IMR-90 (cell line): ENCODE results near the gene LDHA. TPM values are rescaled to one million over a fixed set of nuclear protein-coding genes. Genes with fewer than 3 reads are reported as not detected.

Experiments used
- ATAC-seq: fragments of 200-7000 bp; cut with Tn5 transposase; 2 replicates; pipeline ENCODE4 v1.9.1; 2020; ENCODE audit warnings: low read depth, mild to moderate bottlenecking, moderate library complexity
- BruUV-seq: library from RNA; stranded (reverse); fragments of 400-500 nt; replicated peaks from 2 replicates; lab custom pipeline; 2021; lab: Mats Ljungman, UMichigan
- CTCF ChIA-PET: fragments of 300-600 bp; formaldehyde crosslinking; extraction: SDS; loops from one replicate; lab custom pipeline; 2021; ENCODE audit warnings: antibody characterized with exemption; lab: Yijun Ruan, JAX
- POLR2A ChIA-PET: fragments of 300-600 bp; sonication (Branson Sonifier 250); formaldehyde crosslinking; loops from one replicate; lab custom pipeline; 2022; ENCODE audit warnings: antibody characterized with exemption; ENCODE audit not compliant: unreplicated experiment; lab: Charles Lee
- DNase-seq: peaks from one replicate; pipeline ENCODE4 v3.0.0; 2013
- H2AFZ ChIP-seq: replicated peaks from 2 replicates; pipeline ENCODE3; 2013; ENCODE audit warnings: low read length, mild to moderate bottlenecking; ENCODE audit not compliant: poor library complexity
- H2AK5ac ChIP-seq: 2 replicates; pipeline ENCODE4 v1.6.1; 2013; ENCODE audit warnings: low read depth, low read length, inconsistent platforms
- H2AK9ac ChIP-seq: replicated peaks from 2 replicates; pipeline ENCODE3; 2013; ENCODE audit warnings: mild to moderate bottlenecking, low read depth, low read length, moderate library complexity; ENCODE audit not compliant: poor library complexity
- H2BK120ac ChIP-seq: 2 replicates; pipeline ENCODE4 v1.6.1; 2013; ENCODE audit warnings: low read depth, low read length, inconsistent platforms
- H2BK15ac ChIP-seq: 3 replicates; pipeline ENCODE4 v1.6.1; 2013; ENCODE audit warnings: low read depth, low read length, inconsistent platforms
- H2BK20ac ChIP-seq: 2 replicates; pipeline ENCODE4 v1.6.1; 2013; ENCODE audit warnings: low read depth, mild to moderate bottlenecking, inconsistent platforms, low read length, moderate library complexity
- H2BK5ac ChIP-seq: 2 replicates; pipeline ENCODE4 v1.6.1; 2013; ENCODE audit warnings: mild to moderate bottlenecking, low read depth, low read length, inconsistent platforms; ENCODE audit not compliant: poor library complexity, severe bottlenecking
- H3K14ac ChIP-seq: replicated peaks from 2 replicates; pipeline ENCODE4 v1.6.1; 2013; ENCODE audit warnings: low read depth, low read length, inconsistent platforms
- H3K18ac ChIP-seq: 2 replicates; pipeline ENCODE4 v1.6.1; 2013; ENCODE audit warnings: low read depth, low read length, control low read depth
- H3K23ac ChIP-seq: 2 replicates; pipeline ENCODE4 v1.6.1; 2013; ENCODE audit warnings: low read depth, low read length, inconsistent platforms
- H3K27ac ChIP-seq: 2 replicates; pipeline ENCODE4 v1.5.1; 2013; ENCODE audit warnings: mild to moderate bottlenecking, control low read depth, low read length; ENCODE audit not compliant: insufficient read depth
- H3K27me3 ChIP-seq: 2 replicates; pipeline ENCODE4 v1.6.1; 2013; ENCODE audit warnings: low read length; ENCODE audit not compliant: control insufficient read depth, insufficient read depth
- H3K36me3 ChIP-seq: 2 replicates; pipeline ENCODE4 v1.6.1; 2013; ENCODE audit warnings: low read length, mixed read lengths; ENCODE audit not compliant: control insufficient read depth, insufficient read depth
- H3K4ac ChIP-seq: 2 replicates; pipeline ENCODE4 v1.6.1; 2013; ENCODE audit warnings: low read depth, low read length, inconsistent platforms
- H3K4me1 ChIP-seq: 2 replicates; pipeline ENCODE4 v1.6.1; 2013; ENCODE audit warnings: low read length, mixed read lengths; ENCODE audit not compliant: control insufficient read depth, insufficient read depth
- H3K4me2 ChIP-seq: 2 replicates; pipeline ENCODE4 v1.6.1; 2013; ENCODE audit warnings: low read depth, mild to moderate bottlenecking, control low read depth, low read length, moderate library complexity
- H3K4me3 ChIP-seq: 2 replicates; pipeline ENCODE4 v1.5.1; 2013; ENCODE audit warnings: low read depth, mild to moderate bottlenecking, control low read depth, low read length, moderate library complexity; ENCODE audit not compliant: insufficient read depth
- H3K56ac ChIP-seq: 2 replicates; pipeline ENCODE4 v1.6.1; 2013; ENCODE audit warnings: low read length, inconsistent platforms; ENCODE audit not compliant: insufficient read depth; ENCODE audit errors: extremely low read depth
- H3K79me1 ChIP-seq, 2 experiments: 2 replicates each; pipeline ENCODE4 v1.6.1; 2013; ENCODE audit warnings: low read length in 2 of 2, inconsistent platforms in 1 of 2, low read depth in 1 of 2
- H3K9ac ChIP-seq: 2 replicates; pipeline ENCODE4 v1.6.1; 2013; ENCODE audit warnings: low read depth, low read length, control low read depth
- H3K9me1 ChIP-seq: 2 replicates; pipeline ENCODE4 v1.6.1; 2013; ENCODE audit warnings: low read length, inconsistent platforms; ENCODE audit not compliant: insufficient read depth
- H3K9me3 ChIP-seq: 2 replicates; pipeline ENCODE4 v1.6.1; 2013; ENCODE audit warnings: low read length; ENCODE audit not compliant: control insufficient read depth, insufficient read depth
- H4K20me1 ChIP-seq: 2 replicates; pipeline ENCODE4 v1.6.1; 2013; ENCODE audit warnings: low read length, inconsistent platforms; ENCODE audit not compliant: insufficient read depth
- H4K5ac ChIP-seq: 2 replicates; pipeline ENCODE4 v1.6.1; 2013; ENCODE audit warnings: mild to moderate bottlenecking, low read depth, low read length, control low read depth
- H4K8ac ChIP-seq, 2 experiments: 2 replicates each; pipeline ENCODE4 v1.6.1; 2013; ENCODE audit warnings: low read depth in 2 of 2, low read length in 2 of 2, control low read depth in 1 of 2, inconsistent platforms in 1 of 2
- H4K91ac ChIP-seq: 2 replicates; pipeline ENCODE4 v1.6.1; 2013; ENCODE audit warnings: low read depth, low read length, inconsistent platforms; ENCODE audit not compliant: insufficient read depth
- CEBPB ChIP-seq: IDR thresholded peaks from 2 replicates; pipeline ENCODE4 v1.6.1; 2012; ENCODE audit warnings: low read depth, low read length, improper control_type of control experiment
- CHD1 ChIP-seq: IDR thresholded peaks from 2 replicates; pipeline ENCODE4 v1.6.1; 2012; ENCODE audit warnings: low read depth, low read length, improper control_type of control experiment
- CTCF ChIP-seq: conservative IDR thresholded peaks from 2 replicates; pipeline ENCODE4 v1.5.1; 2012; ENCODE audit warnings: mild to moderate bottlenecking, low read depth, low read length, improper control_type of control experiment
- ELK1 ChIP-seq: fragments of 150-350 bp; IDR thresholded peaks from 2 replicates; pipeline ENCODE4 v1.6.1; 2016; ENCODE audit warnings: low read depth, mild to moderate bottlenecking, low read length, moderate library complexity, borderline replicate concordance
- FOS ChIP-seq: fragments of 150-350 bp; IDR thresholded peaks from 2 replicates; pipeline ENCODE4 v1.6.1; 2016; ENCODE audit warnings: low read depth, low read length
- MAFK ChIP-seq: IDR thresholded peaks from 2 replicates; pipeline ENCODE4 v1.6.1; 2012; ENCODE audit warnings: low read depth, low read length, improper control_type of control experiment
- MAZ ChIP-seq: IDR thresholded peaks from 2 replicates; pipeline ENCODE4 v1.6.1; 2012; ENCODE audit warnings: low read depth, mild to moderate bottlenecking, low read length, improper control_type of control experiment, moderate library complexity, borderline replicate concordance
- MXI1 ChIP-seq: IDR thresholded peaks from 2 replicates; pipeline ENCODE4 v1.6.1; 2012; ENCODE audit warnings: low read depth, mild to moderate bottlenecking, low read length, moderate library complexity, borderline replicate concordance
- NFE2L2 ChIP-seq: fragments of 150-350 bp; IDR thresholded peaks from 2 replicates; pipeline ENCODE4 v1.6.1; 2016; ENCODE audit warnings: low read depth, mild to moderate bottlenecking, low read length
- POLR2A ChIP-seq: IDR thresholded peaks from 2 replicates; pipeline ENCODE4 v1.6.1; 2012; ENCODE audit warnings: mild to moderate bottlenecking, low read depth, low read length
- RAD21 ChIP-seq: IDR thresholded peaks from 2 replicates; pipeline ENCODE4 v1.6.1; 2012; ENCODE audit warnings: low read length, improper control_type of control experiment
- RCOR1 ChIP-seq: IDR thresholded peaks from 2 replicates; pipeline ENCODE4 v1.6.1; 2012; ENCODE audit warnings: mild to moderate bottlenecking, low read length, improper control_type of control experiment; ENCODE audit not compliant: insufficient replicate concordance
- RFX5 ChIP-seq: IDR thresholded peaks from 2 replicates; pipeline ENCODE4 v1.8.0; 2012; ENCODE audit warnings: low read depth, mild to moderate bottlenecking, low read length, moderate library complexity
- SMC3 ChIP-seq: fragments of 150-350 bp; IDR thresholded peaks from 2 replicates; pipeline ENCODE4 v1.6.1; 2016; ENCODE audit warnings: low read depth, mild to moderate bottlenecking, antibody characterized with exemption, low read length, moderate library complexity
- USF2 ChIP-seq: fragments of 150-350 bp; IDR thresholded peaks from 2 replicates; pipeline ENCODE4 v1.6.1; 2017; ENCODE audit warnings: mild to moderate bottlenecking, antibody characterized with exemption, low read length, low read depth
- WGBS, 2 experiments: methylation state at CpG; one replicate each; pipeline versions ENCODE4 v1.1.5 to v1.1.7; 2013; ENCODE audit warnings: missing lambda C conversion rate in 2 of 2; ENCODE audit not compliant: insufficient read length in 1 of 2; ENCODE audit errors: extremely low coverage in 2 of 2; 5-methylcytosine and 5-hydroxymethylcytosine counted together
- dilution Hi-C: fragments of 300-500 bp; cut with HindIII; formaldehyde crosslinking; loops from one replicate; pipeline ENCODE4 v1.14.3; 2018; ENCODE audit warnings: low sequenced_read_pairs; ENCODE audit not compliant: unreplicated experiment
- in situ Hi-C: fragments of 300-500 bp; cut with MboI; formaldehyde crosslinking; loops from 3 replicates; pipeline ENCODE4 v1.14.3; 2019; ENCODE audit warnings: low sequenced_read_pairs, inconsistent platforms, mixed read lengths
- intact Hi-C: fragments of 100-400 bp; cut with micrococcal nuclease; formaldehyde crosslinking; loops from 2 replicates; pipeline ENCODE4 v1.10.0; 2022
- polyA plus RNA-seq, 3 experiments: library from polyadenylated mRNA; depleted of rRNA; stranded (reverse); fragments of >200 nt; gene quantifications; 2 replicates each; pipeline ENCODE4 v1.2.3, GENCODE V29; 2012; ENCODE audit warnings: low replicate concordance in 1 of 3
- total RNA-seq: library from RNA; depleted of rRNA; stranded (reverse); fragments of >200 nt; gene quantifications from 2 replicates; pipeline ENCODE4 v1.2.3, GENCODE V29; 2012

The LDHA gene
- total and polyA plus RNA-seq, 2 of the 4 experiments (the other 2 are of a cell fraction) = 1,735 to 1,813 TPM

GRCh38 chr11:18364495-18365073, 29.8 kb upstream of the LDHA start:
- no peak overlapping the region for H4K5ac ChIP-seq
- BruUV-seq = no TSS peak
- no peak overlapping the region for H3K4me3 ChIP-seq
- POLR2A ChIA-PET = no interaction called here
- no peak overlapping the region for H2AK9ac ChIP-seq
- H2AK5ac ChIP-seq = no peak overlapping the region
- no peaks in the 10 kb centered on the region; the same call in 1 of the 2 replicates for H3K4me1 ChIP-seq
- no peak overlapping the region for H2BK5ac ChIP-seq
- ATAC-seq = no peak
- H3K36me3 ChIP-seq = peaks cover 39% of the 10 kb centered on the region
- no peaks in the 10 kb centered on the region for H3K27me3 ChIP-seq
- no peak overlapping the region for H3K23ac ChIP-seq
- H3K9ac ChIP-seq = no peak overlapping the region
- no peak overlapping the region for H3K4ac ChIP-seq
- WGBS, 2 experiments = no CpG with 5 or more reads among the region's 4 CpGs
- no peak overlapping the region for H3K4me2 ChIP-seq
- intact Hi-C loops (no loop called here), dilution Hi-C loops (no loop called here), in situ Hi-C loops (no loop called here)
- H4K8ac ChIP-seq = no peak overlapping the region
- H2AFZ ChIP-seq = no peak overlapping the region
- no peaks in the 10 kb centered on the region for H3K9me3 ChIP-seq
- H3K18ac ChIP-seq = no peak overlapping the region
- no peaks in the 10 kb centered on the region for H4K20me1 ChIP-seq
- CTCF ChIA-PET = no interaction called here
- no peak for DNase-seq
- 0 out of 2 replicates have a peak, but pooled peaks cover 4% of the 10 kb centered on the region for H3K9me1 ChIP-seq
- peaks cover 3 to 6% of the 10 kb centered on the region in 2 experiments; a peak in 3 of 4 replicates for H3K79me1 ChIP-seq
- no peak overlapping the region for H3K14ac ChIP-seq
- no peak overlapping the region for H2BK20ac ChIP-seq
- H3K27ac ChIP-seq = no peak overlapping the region
- H4K91ac ChIP-seq = no peak overlapping the region
- no peak overlapping the region for H2BK15ac ChIP-seq
- H2BK120ac ChIP-seq = no peak overlapping the region
- H3K56ac ChIP-seq = no peak overlapping the region
- TF ChIP-seq RCOR1 (no peak), RAD21 (no peak), USF2 (no peak), SMC3 (no peak), CEBPB (no peak), MXI1 (no peak), POLR2A (no peak), RFX5 (no peak), MAFK (no peak), FOS (no peak), CHD1 (no peak), NFE2L2 (no peak), MAZ (no peak), ELK1 (no peak), CTCF (no peak)
